Measurements from ENCODE around the gene SLC29A2.
A peak's percentile ranks its signal among the peaks of the same experiment; 100 is the strongest.

The SLC29A2 gene

GRCh38 chr11:66371627-66372415 lies at the start of gene SLC29A2:
Gene SLC29A2 (minus strand): TSS chr11:66371760. CDS start chr11:66371591, 169 bp downstream.
- no peak for DNase-seq (ENCODE audit: low read depth)

- no peak for DNase-seq (ENCODE audit: low read depth)
Measured at GRCh38 chr11:66420671-66421476, 49.3 kb upstream of the SLC29A2 start, which contains the start of gene NPAS4. Gene NPAS4 (plus strand): TSS chr11:66421035. CDS start chr11:66421180, 145 bp downstream.

GRCh38 chr11:66419825-66420224 lies 48.3 kb upstream of the SLC29A2 start:
- DNase-seq (ENCODE audit: low read depth): no peak

GRCh38 chr11:66418986-66419308 lies 47.4 kb upstream of the SLC29A2 start:
- DNase-seq (ENCODE audit: low read depth): no peak

- peak; percentile 85 for DNase-seq (ENCODE audit: low read depth)
Measured at GRCh38 chr11:66418168-66418985, 46.8 kb upstream of the SLC29A2 start.

GRCh38 chr11:66417000-66417399 lies 45.4 kb upstream of the SLC29A2 start:
- no peak for DNase-seq (ENCODE audit: low read depth)

GRCh38 chr11:66415423-66415822 lies 43.9 kb upstream of the SLC29A2 start:
- no peak for DNase-seq (ENCODE audit: low read depth)

GRCh38 chr11:66414120-66414934 lies 42.8 kb upstream of the SLC29A2 start:
- DNase-seq (ENCODE audit: low read depth): no peak

GRCh38 chr11:66413167-66413566 lies 41.6 kb upstream of the SLC29A2 start:
- DNase-seq (ENCODE audit: low read depth): no peak

GRCh38 chr11:66412110-66412509 lies 40.5 kb upstream of the SLC29A2 start:
- no peak for DNase-seq (ENCODE audit: low read depth)

- no peak for DNase-seq (ENCODE audit: low read depth)
Measured at GRCh38 chr11:66411323-66411722, 39.8 kb upstream of the SLC29A2 start.

- DNase-seq (ENCODE audit: low read depth): no peak
Measured at GRCh38 chr11:66410191-66410590, 38.6 kb upstream of the SLC29A2 start.

GRCh38 chr11:66409226-66409625 lies 37.7 kb upstream of the SLC29A2 start:
- no peak for DNase-seq (ENCODE audit: low read depth)

GRCh38 chr11:66408488-66409214 lies 37.1 kb upstream of the SLC29A2 start:
- peak; percentile 91 for DNase-seq (ENCODE audit: low read depth)

- DNase-seq (ENCODE audit: low read depth): no peak
Measured at GRCh38 chr11:66407651-66408050, 36.1 kb upstream of the SLC29A2 start.

- DNase-seq (ENCODE audit: low read depth): no peak
Measured at GRCh38 chr11:66393954-66394353, 22.4 kb upstream of the SLC29A2 start.

GRCh38 chr11:66391322-66391721 lies 19.8 kb upstream of the SLC29A2 start:
- DNase-seq (ENCODE audit: low read depth): no peak

GRCh38 chr11:66388780-66389386 lies 17.3 kb upstream of the SLC29A2 start:
- DNase-seq (ENCODE audit: low read depth): no peak

GRCh38 chr11:66386171-66387069 lies 14.9 kb upstream of the SLC29A2 start:
- peak; percentile 71 for DNase-seq (ENCODE audit: low read depth)

Measured in HS-27A (cell line).